Measurements from ENCODE around the gene RASSF10.

RASSF10 gene

GRCh38 chr11:12998336-12998735 is 10.8 kb upstream of the RASSF10 start:
- in situ Hi-C loops (cut with HindIII; ENCODE audit: low pct_unique_long_range_greater_than_20kb, low sequenced_read_pairs): no loop called here
- TF ChIP-seq JUND (IDR thresholded peaks at IDR 0.05; ENCODE audit: low read depth): no peak
- DNase-seq (ENCODE audit: low read depth in 1 of 2, low spot score in 1 of 2): no peak

GRCh38 chr11:12999597-12999996 is 9.5 kb upstream of the RASSF10 start:
- no peak for TF ChIP-seq JUND (IDR thresholded peaks at IDR 0.05; ENCODE audit: low read depth)
- DNase-seq (ENCODE audit: low read depth in 1 of 2, low spot score in 1 of 2): no peak
- in situ Hi-C loops (cut with HindIII; ENCODE audit: low pct_unique_long_range_greater_than_20kb, low sequenced_read_pairs): no loop called here

- in situ Hi-C loops (cut with HindIII; ENCODE audit: low pct_unique_long_range_greater_than_20kb, low sequenced_read_pairs): no loop called here
- no peak for TF ChIP-seq JUND (IDR thresholded peaks at IDR 0.05; ENCODE audit: low read depth)
- DNase-seq (ENCODE audit: low read depth in 1 of 2, low spot score in 1 of 2): no peak
These were observed 9.0 kb upstream of the RASSF10 start for GRCh38 chr11:13000116-13000515.

GRCh38 chr11:13000721-13001120 is 8.4 kb upstream of the RASSF10 start:
- in situ Hi-C loops (cut with HindIII; ENCODE audit: low pct_unique_long_range_greater_than_20kb, low sequenced_read_pairs): no loop called here
- DNase-seq (ENCODE audit: low read depth in 1 of 2, low spot score in 1 of 2): no peak
- TF ChIP-seq JUND (IDR thresholded peaks at IDR 0.05; ENCODE audit: low read depth): no peak

- TF ChIP-seq JUND (IDR thresholded peaks at IDR 0.05; ENCODE audit: low read depth): no peak
- DNase-seq (ENCODE audit: low read depth in 1 of 2, low spot score in 1 of 2): no peak
- in situ Hi-C loops (cut with HindIII; ENCODE audit: low pct_unique_long_range_greater_than_20kb, low sequenced_read_pairs): no loop called here
These were observed 5.2 kb upstream of the RASSF10 start for GRCh38 chr11:13003736-13004493.

- TF ChIP-seq JUND (IDR thresholded peaks at IDR 0.05; ENCODE audit: low read depth): no peak
- DNase-seq (ENCODE audit: low read depth in 1 of 2, low spot score in 1 of 2): no peak
- in situ Hi-C loops (cut with HindIII; ENCODE audit: low pct_unique_long_range_greater_than_20kb, low sequenced_read_pairs): no loop called here
These were observed 1.7 kb upstream of the RASSF10 start for GRCh38 chr11:13007182-13008060.

GRCh38 chr11:13008061-13008435 is 1.1 kb upstream of the RASSF10 start:
- in situ Hi-C loops (cut with HindIII; ENCODE audit: low pct_unique_long_range_greater_than_20kb, low sequenced_read_pairs): no loop called here
- no peak for TF ChIP-seq JUND (IDR thresholded peaks at IDR 0.05; ENCODE audit: low read depth)
- DNase-seq (ENCODE audit: low read depth in 1 of 2, low spot score in 1 of 2): peak in 1 of 2 experiments; percentile 3

GRCh38 chr11:13009476-13009920 is 382 bp downstream of the RASSF10 start:
- no peak for DNase-seq (ENCODE audit: low read depth in 1 of 2, low spot score in 1 of 2)
- no peak for TF ChIP-seq JUND (IDR thresholded peaks at IDR 0.05; ENCODE audit: low read depth)
- in situ Hi-C loops (cut with HindIII; ENCODE audit: low pct_unique_long_range_greater_than_20kb, low sequenced_read_pairs): no loop called here

- in situ Hi-C loops (cut with HindIII; ENCODE audit: low pct_unique_long_range_greater_than_20kb, low sequenced_read_pairs): no loop called here
- DNase-seq (ENCODE audit: low read depth in 1 of 2, low spot score in 1 of 2): peak; percentile 5 to 22
- TF ChIP-seq JUND (IDR thresholded peaks at IDR 0.05; ENCODE audit: low read depth): no peak
These were observed 1.0 kb downstream of the RASSF10 start for GRCh38 chr11:13009921-13010748.

- DNase-seq (ENCODE audit: low read depth in 1 of 2, low spot score in 1 of 2): no peak
- TF ChIP-seq JUND (IDR thresholded peaks at IDR 0.05; ENCODE audit: low read depth): no peak
- in situ Hi-C loops (cut with HindIII; ENCODE audit: low pct_unique_long_range_greater_than_20kb, low sequenced_read_pairs): no loop called here
These were observed 1.8 kb downstream of the RASSF10 start for GRCh38 chr11:13010749-13011465.

- no peak for DNase-seq (ENCODE audit: low read depth in 1 of 2, low spot score in 1 of 2)
- TF ChIP-seq JUND (IDR thresholded peaks at IDR 0.05; ENCODE audit: low read depth): no peak
- in situ Hi-C loops (cut with HindIII; ENCODE audit: low pct_unique_long_range_greater_than_20kb, low sequenced_read_pairs): no loop called here
These were observed 2.4 kb downstream of the RASSF10 start for GRCh38 chr11:13011466-13012055.

All from T47D (cell line).